HG02588 (cell line): Measurements from ENCODE around the gene TRABD.
A peak's percentile ranks its signal among the peaks of the same experiment; 100 is the strongest.
"Not testable (repeated sequence)": the region's sequence is repeated elsewhere in the genome, so short reads cannot be mapped to it uniquely, and the experiment has no call there.

Experiments
- ATAC-seq: cut with Tn5 transposase; IDR thresholded peaks from one replicate; pipeline ENCODE4 v1.9.1; 2021; ENCODE audit warnings: mild to moderate bottlenecking, moderate library complexity; ENCODE audit not compliant: unreplicated experiment

Gene TRABD, protein sequence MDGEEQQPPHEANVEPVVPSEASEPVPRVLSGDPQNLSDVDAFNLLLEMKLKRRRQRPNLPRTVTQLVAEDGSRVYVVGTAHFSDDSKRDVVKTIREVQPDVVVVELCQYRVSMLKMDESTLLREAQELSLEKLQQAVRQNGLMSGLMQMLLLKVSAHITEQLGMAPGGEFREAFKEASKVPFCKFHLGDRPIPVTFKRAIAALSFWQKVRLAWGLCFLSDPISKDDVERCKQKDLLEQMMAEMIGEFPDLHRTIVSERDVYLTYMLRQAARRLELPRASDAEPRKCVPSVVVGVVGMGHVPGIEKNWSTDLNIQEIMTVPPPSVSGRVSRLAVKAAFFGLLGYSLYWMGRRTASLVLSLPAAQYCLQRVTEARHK

DNA sequence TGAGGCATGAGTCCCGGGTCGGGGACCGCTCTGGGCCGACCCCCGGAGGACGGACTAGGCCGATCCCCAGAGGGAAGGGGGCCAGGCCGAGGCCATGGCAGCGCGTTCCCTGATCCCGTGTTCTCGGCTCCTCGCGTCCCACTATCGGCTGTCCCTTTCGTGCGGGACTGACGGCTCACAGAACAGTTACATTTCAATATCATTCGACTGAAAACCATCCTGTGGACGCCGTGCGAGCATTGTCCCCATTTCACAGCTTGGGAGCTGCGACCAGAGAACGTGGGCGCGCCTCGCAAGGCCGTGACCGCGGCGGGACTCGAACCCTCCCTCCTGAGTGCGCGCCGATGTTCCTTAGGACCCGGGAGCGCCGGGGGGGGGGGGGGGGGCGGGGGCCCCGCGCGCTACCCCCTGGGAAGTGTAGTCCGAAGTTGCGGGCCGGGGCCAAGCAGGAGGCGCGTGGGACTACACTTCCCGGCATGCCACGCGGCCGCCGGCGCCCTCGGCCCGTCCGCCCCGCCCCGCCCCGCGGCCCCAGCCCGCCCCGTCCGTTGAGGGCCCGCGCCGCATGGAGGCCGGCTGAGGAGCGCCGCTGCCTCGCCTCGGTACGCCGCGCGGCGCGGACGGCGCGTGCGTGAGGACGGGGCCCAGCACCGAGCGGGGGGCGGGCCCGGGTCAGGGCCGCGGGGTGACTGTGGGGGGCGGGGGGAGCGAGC, at the start of gene TRABD:
TSS of gene TRABD (plus strand) at position 539 of the 713 bp plus-strand sequence. CDS start 7,148 bp downstream, outside the sequence.
- peak; percentile 41 for ATAC-seq

DNA sequence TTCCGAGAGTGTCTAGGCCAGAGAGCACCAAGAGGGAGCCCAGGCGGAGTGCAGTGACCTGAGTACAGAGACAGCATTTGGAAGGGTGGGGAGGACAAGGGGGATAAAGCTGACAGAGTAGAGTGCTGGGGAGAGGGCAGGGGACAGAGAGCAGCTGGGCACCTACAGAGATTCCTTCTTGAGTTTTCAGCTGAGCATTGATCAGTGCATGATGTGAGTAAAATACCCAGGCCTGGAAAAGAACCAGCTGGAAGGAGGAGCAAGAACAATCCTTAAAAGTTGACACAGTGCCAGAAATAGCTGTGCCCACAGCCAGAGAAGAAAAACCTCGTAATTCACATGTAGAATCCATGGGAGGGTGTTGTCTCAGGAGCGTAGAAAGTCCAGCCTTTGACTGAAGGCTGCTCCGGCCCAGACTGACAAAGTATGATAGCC, 49.1 kb upstream of the TRABD start:
- no peak for ATAC-seq

DNA sequence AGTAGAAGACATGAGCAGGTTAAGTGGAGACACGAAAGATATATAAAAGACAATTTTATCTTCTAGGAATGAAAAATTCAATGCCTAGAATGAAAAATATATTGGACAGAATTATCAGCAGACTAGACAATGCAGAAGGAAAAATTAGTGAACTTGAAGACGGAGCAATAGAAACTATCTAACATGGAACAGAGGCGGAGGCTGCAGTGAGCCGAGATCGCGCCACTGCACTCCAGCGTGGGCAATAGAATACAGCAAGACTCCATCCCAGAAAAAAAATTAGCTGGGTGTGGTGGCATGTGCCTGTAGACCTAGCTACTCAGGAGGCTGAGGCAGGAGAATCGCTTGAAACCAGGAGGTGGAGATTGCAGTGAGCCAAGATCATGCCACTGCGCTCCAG, 48.4 kb upstream of the TRABD start:
- ATAC-seq, result not testable (repeated sequence)

DNA sequence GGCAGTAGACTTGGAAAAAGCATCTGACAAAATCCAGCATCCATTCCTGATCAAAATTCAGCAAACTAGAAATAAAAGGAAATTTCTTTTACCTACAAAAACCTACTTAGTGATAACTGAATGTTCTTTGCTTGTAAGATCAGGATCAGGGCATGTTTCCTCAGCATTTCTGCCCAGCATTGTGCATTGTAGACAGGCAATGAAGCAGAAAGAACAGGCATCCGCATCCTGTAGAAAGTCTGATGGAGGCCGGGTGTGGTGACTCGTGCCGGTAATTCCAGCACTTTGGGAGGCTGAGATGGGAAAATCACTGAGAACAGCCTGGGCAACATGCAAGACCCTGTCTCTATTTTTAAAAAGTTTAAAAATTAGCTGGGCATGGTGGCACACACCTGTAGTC, 47.7 kb upstream of the TRABD start:
- no peak for ATAC-seq

DNA sequence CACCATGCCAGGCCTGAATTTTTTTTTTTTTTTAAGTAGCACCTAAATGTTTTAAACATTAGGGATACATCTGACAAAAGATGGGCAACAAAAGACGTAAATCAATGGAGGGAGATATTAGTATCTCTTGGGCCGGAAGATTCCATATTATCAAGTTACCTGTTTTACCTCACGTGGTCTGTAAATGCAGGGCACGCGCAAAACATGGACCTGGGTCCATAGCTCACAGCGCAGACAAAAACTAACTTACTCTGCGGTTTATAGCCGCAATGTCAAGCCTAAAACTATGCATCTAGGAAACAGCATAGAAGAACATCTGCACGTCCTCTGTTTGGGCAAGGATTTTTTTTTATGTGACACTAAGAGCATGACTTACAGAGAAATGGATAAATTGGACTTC, 46.7 kb upstream of the TRABD start:
- no peak for ATAC-seq

DNA sequence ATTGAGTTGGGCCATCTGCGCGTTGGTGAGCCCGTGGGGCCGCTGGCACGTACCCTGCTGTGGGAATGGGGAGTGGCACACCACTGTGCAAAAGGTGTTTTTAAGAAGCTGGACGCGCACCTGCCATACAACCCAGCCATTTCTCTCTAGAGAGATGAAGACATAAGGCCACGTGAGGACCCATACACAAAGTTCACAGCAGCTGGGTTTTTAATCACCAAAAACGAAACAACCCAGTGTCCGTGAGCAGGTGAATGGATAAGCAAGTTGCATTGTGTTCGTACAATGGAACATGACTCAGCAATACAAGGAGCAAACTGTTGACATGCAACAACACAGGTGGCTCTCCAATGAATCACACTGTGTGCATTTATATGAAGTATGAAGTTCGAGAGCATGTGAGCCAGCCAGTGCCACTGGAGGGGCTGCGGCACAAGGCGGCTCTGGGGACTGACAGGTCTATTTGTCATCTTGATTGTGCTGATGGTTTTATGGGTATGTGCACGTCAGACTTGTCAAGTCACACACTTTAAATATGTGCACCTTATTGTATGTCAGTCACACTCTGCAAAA, 45.8 kb upstream of the TRABD start:
- no peak for ATAC-seq

DNA sequence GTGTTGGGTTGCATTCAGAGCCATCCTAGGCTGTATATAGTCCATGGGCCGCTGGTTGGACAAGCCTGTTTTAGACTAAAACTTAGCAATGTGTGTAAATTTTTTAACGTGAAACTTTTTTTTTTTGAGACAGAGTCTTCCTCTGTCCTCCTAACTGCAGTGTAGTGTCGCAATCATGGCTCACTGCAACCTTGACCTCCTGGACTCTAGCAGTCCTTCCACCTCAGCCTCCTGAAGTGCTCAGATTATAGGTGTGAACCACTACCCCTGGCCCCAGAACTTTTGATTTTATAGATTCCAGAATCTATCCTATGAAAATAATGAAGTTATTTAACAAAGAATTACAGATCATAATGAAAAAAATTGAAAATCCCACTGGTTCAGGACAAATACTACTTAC, 45.1 kb upstream of the TRABD start:
- ATAC-seq, result no peak

DNA sequence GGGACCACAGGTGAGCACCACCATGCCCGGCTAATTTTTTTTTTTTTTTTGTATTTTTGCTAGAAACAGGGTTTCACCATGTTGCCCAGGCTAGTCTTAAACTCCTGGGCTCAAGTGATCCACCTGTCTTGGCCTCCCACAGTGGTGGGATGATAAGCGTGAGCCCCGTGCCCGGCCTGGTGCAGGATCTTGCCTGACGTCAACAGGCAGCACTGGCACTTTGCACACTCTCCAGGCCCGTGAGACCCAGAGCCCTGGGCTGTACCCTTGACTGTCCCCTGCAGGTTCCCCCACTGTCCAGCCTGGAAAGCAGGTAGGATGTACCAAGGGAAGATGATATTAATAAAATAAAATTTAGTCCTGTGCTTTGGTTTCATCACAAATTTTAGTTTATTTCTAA, 44.3 kb upstream of the TRABD start:
- ATAC-seq, result no peak

DNA sequence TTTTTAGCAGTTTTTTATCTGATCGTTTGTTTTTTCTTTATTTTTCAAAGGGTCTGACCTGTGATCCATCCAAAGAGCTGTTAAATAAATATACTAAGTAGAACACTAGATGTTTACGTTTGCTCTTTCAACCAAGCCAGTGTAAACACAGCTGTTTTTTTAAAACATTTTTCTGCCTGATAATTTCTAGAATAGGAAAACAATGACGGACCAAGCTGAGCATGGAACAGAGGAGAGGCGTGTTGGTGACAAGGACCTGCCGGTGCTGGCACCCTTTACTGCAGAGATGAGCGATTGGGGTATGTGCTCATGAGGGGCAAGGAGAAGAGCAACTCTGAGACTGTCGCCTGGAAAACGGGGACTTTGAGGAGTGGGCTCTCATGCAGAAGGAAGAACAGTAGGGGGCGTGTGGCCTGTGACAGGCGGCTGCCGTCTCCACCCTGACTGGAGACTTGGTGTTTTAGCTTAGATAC, 43.8 kb upstream of the TRABD start:
- ATAC-seq, result no peak

DNA sequence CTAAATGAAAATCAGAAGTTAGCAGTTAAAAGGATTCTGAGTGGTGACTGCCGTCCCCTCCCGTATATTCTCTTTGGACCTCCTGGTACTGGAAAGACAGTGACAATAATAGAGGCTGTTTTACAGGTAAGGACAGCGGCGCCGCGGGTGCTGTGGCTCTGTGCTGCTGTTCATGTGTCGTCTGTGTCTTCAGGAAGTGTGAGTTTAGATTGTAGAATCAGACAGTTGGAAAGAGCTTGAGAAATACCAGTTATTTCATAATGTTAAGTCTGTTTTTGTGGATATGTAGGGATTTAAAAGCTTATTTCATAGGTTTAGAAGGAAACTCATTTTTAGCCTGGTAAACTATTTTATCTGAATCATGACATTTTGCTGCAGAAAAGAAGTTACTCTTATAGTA, 42.6 kb upstream of the TRABD start:
- no peak for ATAC-seq

DNA sequence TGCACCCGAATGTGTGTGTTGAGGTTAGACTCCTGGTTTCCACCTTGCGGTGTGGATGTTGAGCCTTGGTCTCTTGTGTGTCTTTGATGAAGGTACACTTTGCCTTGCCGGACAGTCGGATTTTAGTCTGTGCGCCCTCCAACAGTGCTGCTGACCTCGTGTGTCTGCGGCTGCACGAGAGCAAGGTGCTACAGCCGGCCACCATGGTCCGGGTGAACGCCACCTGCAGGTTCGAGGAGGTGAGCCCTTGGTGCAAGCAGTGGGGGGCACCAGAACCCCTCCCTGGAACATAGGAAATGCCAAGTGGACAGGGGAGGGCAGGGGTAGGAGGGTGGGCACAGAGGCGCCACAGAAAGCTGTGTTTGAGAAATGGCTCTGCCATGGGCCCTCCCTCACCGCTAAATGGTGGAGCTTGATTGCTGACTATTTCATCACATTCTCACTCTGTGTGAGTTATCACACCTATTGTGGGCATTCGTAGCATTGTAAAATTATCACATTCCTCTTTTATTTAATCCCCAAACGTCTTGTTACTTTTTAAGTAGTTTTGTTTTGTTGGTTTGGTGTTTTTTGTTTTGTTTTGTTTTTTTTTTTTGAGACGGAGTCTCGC, 41.6 kb upstream of the TRABD start:
- ATAC-seq, result no peak

DNA sequence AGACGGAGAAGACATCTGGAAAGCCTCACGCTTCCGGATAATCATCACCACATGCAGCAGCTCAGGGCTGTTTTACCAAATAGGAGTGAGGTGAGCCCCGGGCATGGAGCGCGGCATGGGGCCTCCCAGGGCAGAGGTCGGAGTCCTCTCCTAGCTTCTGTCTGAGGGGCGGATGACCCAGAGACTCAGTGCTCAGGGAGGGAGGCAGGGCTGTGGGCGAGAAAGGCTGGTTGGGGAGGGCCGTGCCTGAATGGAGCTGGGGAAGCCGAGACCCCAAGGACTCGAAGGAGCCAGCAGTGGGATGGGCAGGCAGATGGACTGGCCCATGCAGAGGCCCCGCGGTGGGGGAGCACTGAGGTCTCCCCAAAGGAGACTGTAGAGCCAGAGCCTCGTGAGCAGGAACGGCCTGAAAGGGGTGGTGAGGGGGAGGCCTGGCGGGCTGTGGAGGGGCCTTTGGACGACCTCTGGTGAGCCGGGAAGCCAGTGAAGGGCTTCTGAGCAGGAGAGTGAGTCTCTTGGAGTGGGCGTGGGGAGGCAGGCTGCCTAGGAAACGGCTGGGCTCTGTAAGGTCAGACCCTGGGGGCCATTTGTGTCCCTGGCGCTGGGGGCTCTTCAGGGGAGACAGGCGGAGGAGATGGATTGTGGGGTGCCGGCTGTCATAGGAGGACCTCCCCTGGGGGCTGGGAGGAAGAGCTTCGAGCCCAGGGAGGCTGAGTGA, 39.8 kb upstream of the TRABD start:
- ATAC-seq, result no peak

DNA sequence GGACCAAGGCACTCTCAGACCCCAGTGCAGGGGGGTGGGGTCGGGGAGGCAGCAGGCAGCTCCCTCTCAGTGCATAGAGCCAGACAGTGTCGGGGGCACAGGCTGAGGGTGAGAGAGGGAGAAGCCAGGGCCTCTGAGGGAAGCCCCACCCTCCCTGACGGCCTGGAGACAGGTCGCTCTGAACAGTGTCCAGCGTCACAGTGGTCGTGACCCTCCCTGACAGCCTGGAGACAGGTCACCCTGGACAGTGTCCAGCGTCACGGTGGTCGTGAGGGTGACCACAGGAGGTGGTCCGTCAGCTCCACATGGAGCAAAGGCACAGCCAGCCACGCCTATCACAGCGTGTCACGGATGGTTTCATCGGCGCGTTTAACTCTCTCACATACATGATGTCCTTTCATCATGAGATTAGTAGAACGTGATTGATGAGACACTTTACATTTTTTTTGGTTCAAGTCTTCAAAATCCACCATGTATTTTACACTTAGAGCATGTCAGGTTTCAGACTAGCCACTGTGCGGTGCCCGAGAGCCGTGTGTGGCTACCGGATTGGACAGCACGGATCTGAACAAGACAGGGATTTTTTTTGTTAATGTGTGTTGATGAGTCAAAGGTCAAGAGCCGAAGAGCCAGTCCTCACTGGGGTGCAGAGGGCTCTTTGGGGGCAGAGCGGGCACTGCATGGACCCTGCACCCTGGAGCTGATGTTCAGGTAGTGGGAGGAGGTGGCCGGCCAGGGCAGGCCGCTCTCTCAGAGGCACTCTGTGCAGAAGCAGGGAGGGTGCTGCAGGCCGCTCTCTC, 39.1 kb upstream of the TRABD start:
- no peak for ATAC-seq

DNA sequence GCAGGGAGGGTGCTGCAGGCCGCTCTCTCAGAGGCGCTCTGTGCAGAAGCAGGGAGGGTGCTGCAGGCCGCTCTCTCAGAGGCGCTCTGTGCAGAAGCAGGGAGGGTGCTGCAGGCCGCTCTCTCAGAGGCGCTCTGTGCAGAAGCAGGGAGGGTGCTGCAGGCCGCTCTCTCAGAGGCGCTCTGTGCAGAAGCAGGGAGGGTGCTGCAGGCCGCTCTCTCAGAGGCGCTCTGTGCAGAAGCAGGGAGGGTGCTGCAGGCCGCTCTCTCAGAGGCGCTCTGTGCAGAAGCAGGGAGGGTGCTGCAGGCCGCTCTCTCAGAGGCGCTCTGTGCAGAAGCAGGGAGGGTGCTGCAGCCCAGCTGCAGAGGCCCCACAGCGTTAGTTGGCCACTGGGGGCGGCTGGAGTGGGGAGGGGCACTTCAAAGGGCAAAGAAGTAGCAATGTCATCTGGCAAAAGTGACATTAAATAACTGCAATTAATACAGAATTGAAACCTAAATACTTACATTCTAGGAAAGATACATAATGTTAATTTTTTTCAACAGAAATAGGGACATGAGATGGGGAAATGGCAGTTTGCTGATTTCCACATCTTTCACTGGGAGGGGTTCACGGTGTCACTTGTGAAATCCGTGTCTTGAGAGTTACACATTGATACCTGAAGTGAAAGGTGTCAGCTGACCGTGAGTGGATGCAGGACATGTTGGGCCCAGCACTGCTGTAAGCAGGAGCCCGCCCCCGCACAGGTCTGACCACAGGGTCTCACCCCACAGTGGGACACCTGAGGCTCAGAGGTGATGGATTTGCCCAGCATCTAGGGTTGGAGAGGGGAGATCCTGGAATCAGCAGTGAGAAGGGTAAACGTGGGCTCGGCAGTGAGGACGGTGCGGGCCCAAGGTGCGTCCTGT, 38.2 kb upstream of the TRABD start:
- not testable (repeated sequence) for ATAC-seq

DNA sequence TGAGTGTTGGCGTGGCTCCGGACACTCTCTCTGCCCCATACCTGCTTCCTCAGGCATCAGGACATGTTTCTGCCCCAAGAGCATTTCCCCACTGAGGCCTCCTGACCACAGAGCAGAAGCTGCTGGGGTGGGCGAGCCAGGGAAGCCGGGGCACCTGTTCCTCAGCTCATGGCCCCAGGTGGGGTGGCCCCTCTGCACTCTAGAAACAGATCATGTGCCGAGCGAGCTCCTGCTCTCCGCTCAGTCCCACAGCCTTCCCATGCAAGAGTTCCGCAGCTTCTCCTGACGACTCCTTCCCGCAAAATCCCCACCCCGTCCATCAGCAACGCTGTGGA, 37.6 kb upstream of the TRABD start:
- ATAC-seq, result no peak

DNA sequence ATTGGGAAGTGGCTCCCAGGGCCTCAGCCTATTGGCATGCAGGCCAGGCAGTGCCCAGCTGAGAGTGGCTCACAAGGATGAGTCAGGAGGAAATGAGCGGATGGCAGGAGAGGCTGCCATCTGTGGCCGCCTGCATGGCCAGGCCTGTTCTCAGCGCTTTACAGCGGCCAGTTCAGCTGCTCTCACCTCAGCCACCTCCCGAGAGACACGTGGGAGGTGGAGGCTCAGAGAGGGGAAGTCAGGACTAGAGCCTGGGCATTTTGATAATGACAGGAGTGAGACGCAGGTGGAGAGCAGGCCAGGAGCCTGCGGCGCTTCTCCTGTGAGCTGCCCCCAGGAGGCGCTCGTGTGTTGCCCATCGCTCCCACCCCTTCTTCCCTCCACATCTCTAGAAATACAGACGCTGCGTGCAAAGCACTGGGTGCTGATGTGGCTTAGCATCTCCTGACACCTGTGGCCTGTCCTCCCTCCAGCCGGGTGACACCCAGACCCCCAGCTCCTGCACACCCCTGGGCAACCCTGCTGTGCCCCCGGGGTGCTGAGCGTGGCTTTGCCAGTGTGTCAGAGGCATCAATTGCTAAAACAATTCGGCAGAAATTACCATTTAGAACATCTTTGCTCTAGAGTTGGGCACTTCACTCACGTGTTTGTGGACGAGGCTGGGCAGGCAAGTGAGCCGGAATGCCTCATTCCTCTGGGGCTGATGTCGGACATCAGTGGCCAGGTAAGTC, 36.6 kb upstream of the TRABD start:
- ATAC-seq, result no peak

DNA sequence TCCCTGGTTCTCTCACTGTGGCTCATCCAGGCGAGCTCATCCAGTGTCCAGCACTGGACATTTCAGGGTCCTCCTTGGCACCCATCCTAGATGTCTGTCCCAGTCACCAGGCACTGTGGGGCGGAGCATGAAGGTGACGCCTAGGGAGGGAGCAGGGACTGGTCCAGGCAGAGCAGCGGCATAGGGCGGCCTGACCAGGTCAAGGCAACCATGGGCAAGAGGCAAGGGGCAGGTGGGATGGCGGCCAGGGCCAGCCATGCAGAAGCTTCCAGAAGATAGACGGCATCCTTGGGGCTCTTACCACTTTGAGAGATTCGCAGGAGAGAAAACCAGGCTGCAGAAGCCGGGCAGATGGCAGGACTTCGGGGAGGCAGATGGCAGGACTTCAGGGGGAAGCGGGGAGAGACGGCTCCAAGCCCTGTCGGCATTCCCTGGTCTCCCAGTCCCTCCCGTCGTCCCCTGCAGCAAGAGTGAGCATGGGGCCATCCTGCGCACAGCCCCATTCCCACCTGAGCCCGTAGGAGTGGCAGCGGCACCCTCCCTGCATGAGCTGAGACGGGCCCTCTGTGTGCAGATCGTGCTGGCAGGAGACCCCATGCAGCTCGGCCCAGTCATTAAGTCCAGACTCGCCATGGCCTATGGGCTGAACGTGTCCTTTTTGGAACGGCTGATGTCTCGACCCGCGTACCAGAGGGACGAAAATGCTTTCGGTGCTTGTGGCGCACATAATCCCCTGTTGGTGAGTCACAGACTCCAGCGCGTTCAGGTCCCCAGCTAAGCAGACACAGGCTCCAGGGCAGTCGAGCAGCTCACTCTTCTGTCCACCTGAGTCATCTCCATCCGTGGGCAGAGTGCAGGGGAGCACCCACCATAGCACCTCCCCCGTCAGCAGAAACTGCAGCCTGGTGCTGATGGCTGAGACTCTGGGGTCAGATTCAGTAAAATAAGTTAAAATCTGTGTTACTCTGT, 35.3 kb upstream of the TRABD start:
- ATAC-seq, result no peak
